Endodermal cell (in vitro differentiated cells): ENCODE results near the gene SLC12A6. TPM values are rescaled to one million over a fixed set of nuclear protein-coding genes. Genes with fewer than 3 reads are reported as not detected.
A peak's percentile ranks its signal among the peaks of the same experiment; 100 is the strongest.

Experiments used
- DNase-seq: peaks from one replicate; pipeline ENCODE4 v3.0.0-alpha.2; 2017
- H3K27ac ChIP-seq: 2 replicates; pipeline ENCODE4 v1.5.1; 2013; ENCODE audit warnings: mild to moderate bottlenecking, low read depth, low read length, moderate library complexity
- H3K27me3 ChIP-seq: 2 replicates; pipeline ENCODE4 v1.6.1; 2013; ENCODE audit warnings: mild to moderate bottlenecking, low read length, moderate library complexity; ENCODE audit not compliant: insufficient read depth, control insufficient read depth, poor library complexity, severe bottlenecking
- H3K36me3 ChIP-seq: 2 replicates; pipeline ENCODE4 v1.7.0; 2013; ENCODE audit warnings: mild to moderate bottlenecking, low read length, moderate library complexity; ENCODE audit not compliant: control insufficient read depth, insufficient read depth
- H3K4me1 ChIP-seq: one replicate; pipeline ENCODE4 v1.7.0; 2013; ENCODE audit warnings: low read length; ENCODE audit not compliant: control insufficient read depth, insufficient read depth
- H3K4me3 ChIP-seq: 2 replicates; pipeline ENCODE4 v1.5.1; 2013; ENCODE audit warnings: mild to moderate bottlenecking, low read length, moderate library complexity
- H3K9ac ChIP-seq: 2 replicates; pipeline ENCODE4 v1.6.1; 2013; ENCODE audit warnings: mild to moderate bottlenecking, low read length, moderate library complexity; ENCODE audit not compliant: poor library complexity, severe bottlenecking; ENCODE audit errors: extremely low read depth
- H3K9me3 ChIP-seq: 2 replicates; pipeline ENCODE4 v1.6.1; 2013; ENCODE audit warnings: mild to moderate bottlenecking, low read length, moderate library complexity; ENCODE audit not compliant: control insufficient read depth
- H3K27ac Mint-ChIP-seq: 2 replicates; pipeline ENCODE4 v1.8.0; 2020; ENCODE audit warnings: mixed read lengths
- H3K27me3 Mint-ChIP-seq: 2 replicates; pipeline ENCODE4 v1.8.0; 2021; ENCODE audit warnings: mild to moderate bottlenecking, mixed read lengths; ENCODE audit not compliant: insufficient read depth
- H3K36me3 Mint-ChIP-seq: 2 replicates; pipeline ENCODE4 v1.8.0; 2020; ENCODE audit warnings: low read depth, mixed read lengths
- H3K4me1 Mint-ChIP-seq: 2 replicates; pipeline ENCODE4 v1.8.0; 2020; ENCODE audit warnings: mixed read lengths
- H3K4me3 Mint-ChIP-seq: 2 replicates; pipeline ENCODE4 v1.8.0; 2020; ENCODE audit warnings: mild to moderate bottlenecking, moderate library complexity, mixed read lengths
- H3K9me3 Mint-ChIP-seq: 2 replicates; pipeline ENCODE4 v1.8.0; 2020; ENCODE audit warnings: mild to moderate bottlenecking, mixed read lengths
- WGBS, 2 experiments: methylation state at CpG; one replicate each; pipeline versions ENCODE4 v1.1.5 to v1.1.7; 2013; ENCODE audit warnings: missing lambda C conversion rate in 2 of 2, mixed read lengths in 1 of 2; ENCODE audit not compliant: insufficient coverage in 1 of 2, insufficient read length in 1 of 2; 5-methylcytosine and 5-hydroxymethylcytosine counted together
- total RNA-seq, 2 donors: library from RNA; stranded (reverse); fragmentation: NEBNext Ultra II Directional in 1 of 2; extraction: Animal tissue kit (Norgen Biotek cat#: 25700) in 1 of 2; gene quantifications; 2 replicates in 1 of 2; 3 replicates in 1 of 2; pipeline ENCODE4 v1.2.1, GENCODE V29; 2021
- TF ChIP-seq, protein P1 (sequence below): fragments of 200-600 bp; sonication (generic); conservative IDR thresholded peaks from 2 replicates; pipeline ENCODE4 v1.5.0; 2021; ENCODE audit warnings: antibody characterized with exemption, mild to moderate bottlenecking

The SLC12A6 gene
- total RNA-seq, 2 donors from 2014 or later = 18.2 to 23.3 TPM

DNA sequence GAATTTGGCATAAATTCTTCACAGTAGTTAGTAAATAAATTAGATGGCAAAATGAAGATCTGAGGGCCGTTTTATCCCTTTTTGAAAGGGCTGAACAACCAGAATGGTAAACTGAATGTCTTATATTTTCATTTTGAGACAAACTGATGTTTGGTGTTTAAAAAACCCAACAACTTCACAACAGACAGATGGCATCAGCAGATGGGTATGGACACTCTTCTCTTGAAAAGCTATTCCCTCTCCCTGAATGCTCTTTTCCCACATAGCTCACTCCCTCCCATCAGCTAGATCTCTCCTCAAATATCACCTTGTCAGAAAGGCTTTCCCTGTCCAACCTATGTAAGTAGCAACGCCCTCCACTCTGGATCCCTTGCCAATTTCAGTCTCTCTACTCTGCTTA, 79.4 kb downstream of the SLC12A6 start:
- TF ChIP-seq, protein P1, sequence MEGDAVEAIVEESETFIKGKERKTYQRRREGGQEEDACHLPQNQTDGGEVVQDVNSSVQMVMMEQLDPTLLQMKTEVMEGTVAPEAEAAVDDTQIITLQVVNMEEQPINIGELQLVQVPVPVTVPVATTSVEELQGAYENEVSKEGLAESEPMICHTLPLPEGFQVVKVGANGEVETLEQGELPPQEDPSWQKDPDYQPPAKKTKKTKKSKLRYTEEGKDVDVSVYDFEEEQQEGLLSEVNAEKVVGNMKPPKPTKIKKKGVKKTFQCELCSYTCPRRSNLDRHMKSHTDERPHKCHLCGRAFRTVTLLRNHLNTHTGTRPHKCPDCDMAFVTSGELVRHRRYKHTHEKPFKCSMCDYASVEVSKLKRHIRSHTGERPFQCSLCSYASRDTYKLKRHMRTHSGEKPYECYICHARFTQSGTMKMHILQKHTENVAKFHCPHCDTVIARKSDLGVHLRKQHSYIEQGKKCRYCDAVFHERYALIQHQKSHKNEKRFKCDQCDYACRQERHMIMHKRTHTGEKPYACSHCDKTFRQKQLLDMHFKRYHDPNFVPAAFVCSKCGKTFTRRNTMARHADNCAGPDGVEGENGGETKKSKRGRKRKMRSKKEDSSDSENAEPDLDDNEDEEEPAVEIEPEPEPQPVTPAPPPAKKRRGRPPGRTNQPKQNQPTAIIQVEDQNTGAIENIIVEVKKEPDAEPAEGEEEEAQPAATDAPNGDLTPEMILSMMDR = no peak
- H3K27ac Mint-ChIP-seq = peak overlapping the region; percentile 28
- H3K4me1 Mint-ChIP-seq = no peaks in the 10 kb centered on the region
- no peaks in the 10 kb centered on the region for H3K4me1 ChIP-seq
- peaks cover 6% of the 10 kb centered on the region for H3K36me3 Mint-ChIP-seq
- H3K4me3 ChIP-seq = no peak overlapping the region
- H3K27me3 ChIP-seq = no peaks in the 10 kb centered on the region
- no peak overlapping the region for H3K4me3 Mint-ChIP-seq
- H3K9ac ChIP-seq = no peak overlapping the region
- no peaks in the 10 kb centered on the region for H3K27me3 Mint-ChIP-seq
- DNase-seq = no peak
- WGBS, 2 experiments = 67 to 88% methylated on average over 2 of the region's 2 CpGs
- H3K9me3 ChIP-seq = no peaks in the 10 kb centered on the region
- H3K36me3 ChIP-seq = peaks cover 4% of the 10 kb centered on the region
- no peaks in the 10 kb centered on the region for H3K9me3 Mint-ChIP-seq
- H3K27ac ChIP-seq = no peak overlapping the region

GRCh38 chr15:34252545-34252944, 85.0 kb downstream of the SLC12A6 start:
- no peaks in the 10 kb centered on the region for H3K4me1 ChIP-seq
- H3K9ac ChIP-seq = no peak overlapping the region
- no peaks in the 10 kb centered on the region for H3K9me3 ChIP-seq
- Mint-ChIP-seq H3K36me3 (peaks cover 14% of the 10 kb centered on the region), H3K4me1 (no peaks in the 10 kb centered on the region), H3K4me3 (no peak overlapping the region), H3K27ac (no peak overlapping the region), H3K9me3 (no peaks in the 10 kb centered on the region), H3K27me3 (no peaks in the 10 kb centered on the region)
- TF ChIP-seq, protein P1 = no peak
- H3K27ac ChIP-seq = no peak overlapping the region
- H3K36me3 ChIP-seq = peaks cover 14% of the 10 kb centered on the region
- no peak for DNase-seq
- H3K27me3 ChIP-seq = no peaks in the 10 kb centered on the region
- no peak overlapping the region for H3K4me3 ChIP-seq

DNA sequence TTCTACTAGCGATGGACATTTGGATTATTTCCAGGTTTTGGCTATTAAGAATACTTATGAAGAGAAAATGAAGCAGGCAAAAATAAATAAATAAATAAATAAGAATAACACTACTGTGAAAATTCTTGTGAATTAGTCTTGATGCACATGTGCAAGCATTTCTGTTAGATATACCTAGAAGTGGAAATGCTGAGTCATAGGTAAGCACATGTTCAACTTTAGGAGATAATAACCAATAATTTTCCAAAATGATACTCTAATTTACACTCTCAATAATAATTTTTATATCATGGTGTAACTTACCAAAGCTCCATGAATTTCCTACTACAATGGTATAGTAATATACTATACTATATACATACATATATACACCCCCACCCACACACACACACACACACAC, 89.4 kb downstream of the SLC12A6 start:
- no peaks in the 10 kb centered on the region for H3K4me1 ChIP-seq
- no peak for DNase-seq
- H3K4me3 Mint-ChIP-seq = no peak overlapping the region
- peaks cover 11% of the 10 kb centered on the region for H3K36me3 ChIP-seq
- H3K36me3 Mint-ChIP-seq = peaks cover 16% of the 10 kb centered on the region
- no CpG with 5 or more reads among the region's 1 CpG for WGBS, 2 experiments
- H3K9me3 Mint-ChIP-seq = no peaks in the 10 kb centered on the region
- no peak overlapping the region for H3K27ac ChIP-seq
- H3K27me3 ChIP-seq = no peaks in the 10 kb centered on the region
- H3K27me3 Mint-ChIP-seq = no peaks in the 10 kb centered on the region
- H3K4me1 Mint-ChIP-seq = no peaks in the 10 kb centered on the region
- H3K4me3 ChIP-seq = no peak overlapping the region
- TF ChIP-seq, protein P1 = no peak
- H3K9me3 ChIP-seq = no peaks in the 10 kb centered on the region
- H3K27ac Mint-ChIP-seq = no peak overlapping the region
- no peak overlapping the region for H3K9ac ChIP-seq
